Ramos (cell line): Measurements from ENCODE around the gene LIMS1.
"Not testable (repeated sequence)": the region's sequence is repeated elsewhere in the genome, so short reads cannot be mapped to it uniquely, and the experiment has no call there.

Experiments used
- in situ Hi-C: fragments of 300-500 bp; cut with MboI; formaldehyde crosslinking; loops from one replicate; pipeline ENCODE4 v1.14.3; 2022; ENCODE audit warnings: low sequenced_read_pairs; ENCODE audit not compliant: unreplicated experiment

Gene LIMS1

DNA sequence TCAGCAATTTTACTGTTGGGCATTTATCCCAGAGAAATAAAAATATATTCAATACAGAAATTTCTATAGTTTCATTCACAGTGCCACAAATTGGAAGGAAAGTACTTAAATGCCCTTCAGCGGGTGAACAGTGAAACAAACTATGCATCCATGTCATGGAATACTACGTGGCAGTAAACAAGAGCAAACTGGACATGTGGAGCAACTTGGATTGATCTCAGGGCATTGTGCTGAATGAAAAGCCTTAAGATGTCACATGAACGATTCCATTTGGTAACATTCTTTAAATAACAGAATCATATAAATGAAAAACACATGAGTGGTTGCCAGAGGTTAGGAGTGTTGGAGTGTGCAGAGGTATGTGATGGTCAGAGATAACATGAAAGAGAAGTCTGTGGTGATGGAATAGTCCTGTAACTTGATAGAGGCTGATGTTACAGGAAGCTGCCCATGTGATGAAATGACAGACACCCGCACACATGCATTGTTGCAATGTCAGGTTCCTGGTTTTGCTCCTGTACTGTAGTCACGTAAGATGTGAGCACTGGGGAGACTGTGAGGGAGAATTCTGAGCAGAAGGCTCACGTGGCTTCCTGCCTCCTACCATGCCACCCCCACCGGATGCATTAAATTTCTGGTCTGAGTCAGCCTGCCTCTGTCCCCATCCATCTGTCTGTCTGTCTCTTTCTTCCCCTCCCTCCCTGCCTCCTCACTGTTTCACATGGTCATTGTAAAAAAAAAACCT is 118.1 kb downstream of the LIMS1 start:
- in situ Hi-C loops = not testable (repeated sequence)

DNA sequence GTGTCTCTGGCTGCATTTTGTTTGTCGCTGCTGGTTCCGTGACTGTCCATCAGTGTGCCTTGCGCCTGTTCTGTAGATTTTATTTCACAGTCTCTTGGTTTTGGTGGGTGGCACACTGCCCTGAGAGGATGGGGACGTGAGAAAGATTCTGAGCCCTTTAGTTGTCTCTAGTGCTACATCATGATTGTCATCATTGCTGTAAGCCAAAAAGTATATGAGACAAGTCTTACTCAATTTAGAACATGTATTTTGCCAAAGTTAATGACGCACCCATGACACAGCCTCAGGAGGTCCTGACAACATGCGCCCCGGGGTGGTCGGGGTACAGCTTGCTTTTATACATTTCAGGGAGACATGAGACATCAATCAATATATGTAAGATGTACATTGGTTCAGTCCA is 119.2 kb downstream of the LIMS1 start:
- in situ Hi-C loops = not testable (repeated sequence)

DNA sequence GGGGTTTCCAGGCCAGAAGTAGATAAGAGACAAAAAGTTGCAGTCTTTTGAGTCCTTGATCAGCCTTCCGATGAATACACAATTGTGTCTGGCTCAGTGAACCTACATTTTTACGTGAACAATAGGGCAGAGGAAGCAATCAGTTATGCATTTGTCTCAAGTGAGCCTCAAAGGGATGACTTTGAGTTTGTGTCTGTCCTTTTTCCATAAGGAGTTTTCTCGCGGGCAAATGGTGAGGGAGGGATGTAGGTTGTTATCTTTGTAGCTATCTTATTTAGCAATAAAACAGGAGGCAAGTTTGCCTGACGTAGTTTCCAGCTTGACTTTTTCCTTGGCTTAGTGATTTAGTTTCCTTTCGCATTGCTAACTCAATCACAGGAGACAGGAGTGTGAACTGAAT is 119.6 kb downstream of the LIMS1 start:
- in situ Hi-C loops = not testable (repeated sequence)

DNA sequence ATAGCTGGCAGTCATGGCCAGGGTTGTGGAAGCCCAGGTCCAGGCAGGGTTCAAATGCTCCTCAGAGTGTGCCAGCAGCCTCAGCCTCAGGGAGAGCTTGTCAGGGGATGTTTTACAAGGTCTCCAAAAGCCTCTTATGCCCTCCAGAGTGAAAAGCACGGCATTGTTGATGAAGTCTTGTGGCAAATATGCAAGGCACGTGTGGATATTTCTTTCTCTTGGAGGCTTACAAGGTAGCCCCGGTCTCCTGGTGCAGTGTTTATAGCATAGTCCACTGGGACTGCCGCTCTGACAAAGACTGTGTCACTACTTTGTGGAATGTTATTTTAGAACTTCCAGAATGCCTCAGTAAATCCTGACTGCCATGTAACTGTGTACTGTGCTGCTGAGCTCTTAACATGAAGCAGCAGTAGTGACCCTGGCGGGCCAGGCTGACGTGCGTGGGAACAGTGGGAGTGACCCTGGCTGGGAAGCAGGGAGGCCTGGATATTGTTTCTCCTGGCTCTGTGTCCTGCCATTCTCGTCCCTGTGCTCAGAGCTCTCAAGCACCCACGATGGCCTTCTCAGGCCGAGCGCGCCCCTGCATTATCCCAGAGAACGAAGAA is 120.4 kb downstream of the LIMS1 start:
- in situ Hi-C loops = not testable (repeated sequence)

DNA sequence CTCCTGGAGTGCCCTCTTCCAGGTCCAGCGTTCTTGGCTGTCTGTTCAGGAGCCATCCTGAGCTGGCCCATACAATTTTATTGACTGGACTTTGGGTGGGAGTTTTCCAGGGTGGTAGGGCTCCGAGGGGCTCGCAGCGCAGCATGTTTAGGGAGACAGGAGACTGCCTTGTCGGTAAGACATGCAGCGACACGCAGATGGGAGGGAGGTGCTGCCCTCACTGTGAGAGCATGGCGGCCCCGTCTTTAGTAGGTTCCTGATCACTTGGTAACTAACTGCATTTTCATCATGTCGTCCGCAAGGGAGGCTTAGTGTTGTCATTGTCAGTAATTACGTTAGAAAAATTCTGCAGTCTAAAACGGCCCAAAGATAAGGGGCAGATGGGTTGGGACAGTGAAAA is 121.0 kb downstream of the LIMS1 start:
- in situ Hi-C loops = not testable (repeated sequence)

DNA sequence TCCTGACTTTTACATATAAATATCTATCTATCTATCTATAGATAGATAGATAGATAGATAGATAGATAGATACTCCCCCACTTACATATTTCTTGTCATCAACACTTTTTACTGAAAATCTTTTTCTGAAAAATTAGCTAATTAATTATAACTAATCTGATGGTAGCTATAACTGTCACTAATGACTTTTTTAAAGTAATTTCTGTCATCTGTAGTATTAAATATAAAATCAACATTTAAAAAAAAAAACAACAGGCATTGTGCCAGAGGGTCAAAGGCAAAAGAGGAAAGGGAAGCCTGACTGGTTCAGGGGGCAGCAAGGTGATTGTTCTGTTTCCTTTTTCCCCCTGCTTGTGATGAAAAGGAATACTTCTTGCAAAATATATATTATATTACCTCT is 122.0 kb downstream of the LIMS1 start:
- in situ Hi-C loops = not testable (repeated sequence)

DNA sequence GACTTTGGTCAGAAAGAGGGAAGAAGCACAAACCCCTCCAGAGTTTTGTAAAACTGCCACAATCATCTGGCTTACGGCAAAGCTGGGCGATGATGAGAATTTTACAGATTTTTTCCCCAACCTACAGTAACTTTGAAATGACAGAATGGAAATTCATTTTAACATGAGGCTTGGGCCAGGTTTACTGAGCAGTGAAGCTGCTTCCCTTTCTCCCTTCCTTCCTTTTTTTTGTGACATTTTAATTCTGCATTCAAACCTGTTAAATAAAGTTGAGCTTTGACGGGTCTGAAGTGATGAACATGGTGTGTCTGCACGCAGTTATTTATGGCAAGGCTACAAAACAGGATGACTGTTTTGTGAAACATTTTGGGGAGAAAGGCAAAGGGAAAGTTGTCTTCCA is 123.2 kb downstream of the LIMS1 start:
- in situ Hi-C loops = not testable (repeated sequence)

DNA sequence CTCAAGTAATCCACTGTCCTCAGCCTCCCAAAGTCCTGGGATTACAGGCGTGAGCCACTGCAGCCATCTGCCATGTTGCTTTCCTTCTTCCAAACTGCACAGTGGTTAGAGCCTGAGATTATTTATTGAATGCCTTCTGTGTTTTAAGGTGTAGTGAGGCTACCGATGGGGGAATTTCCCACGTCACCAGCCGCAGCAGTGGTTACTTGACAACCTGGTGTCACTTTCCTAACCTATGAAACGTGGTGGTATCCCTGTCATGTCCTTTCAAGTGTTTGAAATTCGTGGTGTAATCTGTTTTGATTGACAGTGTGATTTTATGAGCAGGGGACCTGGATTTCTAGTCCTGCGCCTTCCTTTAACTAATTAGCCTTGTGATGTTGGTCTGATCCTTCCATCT is 124.3 kb downstream of the LIMS1 start:
- in situ Hi-C loops = not testable (repeated sequence)

DNA sequence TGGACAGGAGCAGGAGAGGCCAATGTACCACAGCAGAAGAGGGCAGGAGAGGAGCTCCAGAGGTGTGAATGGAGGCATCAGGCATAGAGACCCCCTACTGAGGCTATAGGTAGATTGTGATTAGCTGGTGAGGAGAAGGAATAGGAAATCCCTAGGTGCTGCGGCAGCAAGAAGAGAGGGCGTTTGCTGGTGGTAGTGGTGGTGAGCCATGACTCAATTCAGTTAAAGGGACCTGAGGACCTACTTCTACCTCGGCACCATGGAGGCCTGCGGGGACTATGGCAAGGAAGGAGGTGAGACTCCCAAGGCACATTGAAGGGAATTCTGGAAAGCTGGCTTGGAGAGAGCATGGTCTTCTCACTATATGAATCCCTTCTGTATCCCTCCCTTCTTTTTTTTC is 127.2 kb downstream of the LIMS1 start:
- in situ Hi-C loops = not testable (repeated sequence)

DNA sequence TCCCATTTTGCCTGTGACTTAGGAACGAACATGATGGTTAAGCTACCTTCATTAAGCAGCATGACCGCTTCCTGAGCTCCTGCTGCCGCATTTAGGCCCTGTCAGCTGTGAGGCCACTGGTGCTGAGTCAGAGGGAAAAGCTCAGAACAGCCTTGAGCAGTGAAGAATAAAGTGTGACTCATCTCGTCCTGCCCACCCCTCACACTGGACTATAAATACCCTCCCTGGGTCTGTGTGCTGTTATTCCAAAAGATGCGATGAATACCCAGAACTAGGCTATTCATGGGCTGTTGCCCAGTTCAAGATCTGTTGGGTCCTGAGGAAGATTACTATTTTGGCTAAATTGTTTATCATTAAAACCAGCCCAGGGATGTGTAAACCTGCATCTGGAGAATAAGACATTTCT is 127.9 kb downstream of the LIMS1 start:
- in situ Hi-C loops = not testable (repeated sequence)

DNA sequence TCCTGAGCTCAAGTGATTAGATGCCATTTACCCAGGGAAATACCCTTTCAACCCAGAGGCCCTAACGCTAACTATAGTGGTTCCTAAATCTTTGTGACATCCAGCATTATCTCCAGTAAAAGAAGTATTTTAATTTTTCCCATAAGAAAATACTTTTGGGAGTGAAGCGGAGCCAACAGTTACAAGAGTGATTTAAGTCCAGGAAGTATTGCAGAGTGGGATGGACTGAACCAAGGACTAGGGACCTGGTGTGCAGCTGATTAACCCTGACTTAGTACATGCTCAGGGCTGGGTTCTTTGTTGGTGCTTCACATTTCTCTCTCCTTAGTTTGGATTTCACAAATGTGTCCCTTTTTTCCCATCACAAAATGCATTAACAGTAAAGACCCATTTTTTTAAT is 129.1 kb downstream of the LIMS1 start:
- in situ Hi-C loops = not testable (repeated sequence)

DNA sequence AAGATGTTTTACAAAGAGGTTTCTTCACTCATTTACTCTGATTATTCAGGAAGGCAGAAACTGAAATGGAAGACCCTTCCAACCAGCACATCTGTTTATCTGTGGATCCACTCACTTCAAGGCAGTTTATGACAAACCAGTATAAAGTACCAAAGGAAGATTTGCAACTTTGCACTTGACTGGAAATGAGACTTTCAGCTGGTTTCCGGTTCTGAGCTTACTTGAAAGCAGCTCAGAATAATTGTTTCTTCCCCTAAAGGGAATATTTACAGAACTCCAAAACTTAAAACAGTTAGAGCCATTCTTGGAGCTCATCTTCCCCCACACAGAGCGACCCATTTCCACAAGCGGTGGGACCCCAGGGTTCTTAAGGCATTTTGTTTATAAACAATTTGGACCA is 129.8 kb downstream of the LIMS1 start:
- in situ Hi-C loops = not testable (repeated sequence)

DNA sequence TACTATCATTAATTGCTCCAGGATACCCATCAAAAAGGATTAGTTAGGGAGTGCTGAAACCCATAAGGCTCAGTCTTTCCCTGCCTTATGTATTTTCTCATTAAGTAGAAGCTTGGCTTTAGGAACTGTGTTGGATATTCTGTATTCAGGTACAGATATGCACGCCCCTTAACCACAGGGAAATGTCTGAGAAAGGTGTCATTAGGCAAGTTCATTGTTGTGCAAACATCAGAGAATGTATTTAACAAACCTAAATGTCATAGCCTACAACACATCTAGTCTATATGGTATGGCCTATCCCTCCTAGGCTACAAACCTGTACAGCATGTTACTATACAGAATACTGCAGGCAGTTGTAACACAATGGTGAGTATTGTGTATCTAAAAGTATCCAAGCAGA is 130.7 kb downstream of the LIMS1 start:
- in situ Hi-C loops = not testable (repeated sequence)

DNA sequence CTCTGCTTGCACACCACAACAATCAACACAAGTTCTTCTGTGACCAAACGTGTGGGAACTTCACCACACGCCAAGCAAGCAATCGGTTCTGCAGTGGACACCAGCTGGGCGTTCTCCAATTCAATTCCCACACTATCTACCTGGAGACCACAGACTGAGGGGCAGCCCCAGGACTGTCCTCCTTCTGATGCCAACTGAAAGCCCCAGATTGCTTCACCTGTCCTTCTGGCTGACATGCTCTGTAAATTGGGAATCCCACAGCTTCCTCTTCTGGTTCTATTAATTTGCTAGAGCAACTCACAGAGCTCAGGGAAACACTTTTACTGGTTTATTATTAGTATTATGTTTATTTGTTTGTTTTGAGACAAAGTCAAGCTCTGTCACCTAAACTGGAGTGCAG is 131.7 kb downstream of the LIMS1 start:
- in situ Hi-C loops = not testable (repeated sequence)

DNA sequence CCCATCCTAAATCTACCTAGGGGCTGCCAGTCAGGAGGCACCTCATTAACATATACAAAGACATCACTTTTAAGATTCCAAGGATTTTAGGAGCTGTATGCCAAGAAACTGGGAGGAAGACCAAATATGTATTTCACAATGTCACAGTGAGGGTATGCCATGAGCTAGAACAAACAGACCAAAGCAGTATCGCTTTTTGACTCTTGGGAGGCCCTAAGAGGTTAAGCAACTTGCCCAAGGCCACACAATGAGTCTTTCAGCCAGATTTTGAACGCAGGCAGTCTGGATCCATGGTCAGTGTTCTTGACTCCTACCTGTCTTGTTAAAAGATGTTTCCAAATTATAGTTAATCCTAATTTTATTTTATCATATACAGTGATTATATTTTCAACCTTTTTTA is 132.9 kb downstream of the LIMS1 start:
- in situ Hi-C loops = not testable (repeated sequence)

DNA sequence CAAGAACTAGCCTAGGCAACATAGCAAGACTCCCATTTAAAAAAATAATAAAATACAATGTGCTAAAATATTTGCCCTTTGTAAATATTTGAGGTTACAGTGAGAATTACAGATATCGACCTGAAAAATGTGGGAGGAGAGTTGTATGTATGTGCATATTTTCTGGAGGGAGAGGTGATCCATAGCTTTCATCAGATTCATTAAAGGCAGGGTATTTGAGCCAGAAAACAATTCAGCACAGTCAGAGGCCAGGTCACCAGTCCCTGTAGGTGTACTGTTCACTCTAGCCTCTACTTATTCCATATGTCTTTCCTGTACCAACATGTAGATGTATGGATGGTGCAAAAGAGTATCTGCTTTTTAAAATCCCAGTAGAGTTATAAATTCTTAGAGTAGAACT is 136.0 kb downstream of the LIMS1 start:
- in situ Hi-C loops = not testable (repeated sequence)

DNA sequence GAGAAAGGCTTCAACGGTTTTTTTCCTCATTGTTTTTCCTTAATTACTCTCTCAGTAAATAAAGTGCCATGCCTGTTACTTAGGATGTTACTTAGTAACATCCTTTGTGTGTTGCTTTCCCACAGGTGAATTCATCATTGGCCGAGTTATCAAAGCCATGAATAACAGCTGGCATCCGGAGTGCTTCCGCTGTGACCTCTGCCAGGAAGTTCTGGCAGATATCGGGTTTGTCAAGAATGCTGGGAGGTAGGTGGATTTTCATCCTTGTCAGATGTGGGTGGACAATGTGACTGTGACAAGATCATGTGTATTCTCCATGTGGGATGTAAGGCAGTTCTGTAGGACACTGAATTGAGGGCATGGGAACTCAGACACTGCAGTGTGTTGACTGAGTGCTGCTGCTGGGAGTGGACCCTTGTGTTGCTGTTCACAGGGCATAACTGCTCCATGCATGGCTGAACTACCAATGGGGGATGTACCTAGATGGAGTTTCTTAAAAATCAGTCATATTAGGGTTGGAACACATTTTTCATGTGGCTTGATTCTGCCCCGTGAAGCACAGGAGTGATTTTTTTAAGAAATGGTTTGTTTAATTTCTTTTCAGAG is 138.0 kb downstream of the LIMS1 start:
- in situ Hi-C loops = not testable (repeated sequence)

DNA sequence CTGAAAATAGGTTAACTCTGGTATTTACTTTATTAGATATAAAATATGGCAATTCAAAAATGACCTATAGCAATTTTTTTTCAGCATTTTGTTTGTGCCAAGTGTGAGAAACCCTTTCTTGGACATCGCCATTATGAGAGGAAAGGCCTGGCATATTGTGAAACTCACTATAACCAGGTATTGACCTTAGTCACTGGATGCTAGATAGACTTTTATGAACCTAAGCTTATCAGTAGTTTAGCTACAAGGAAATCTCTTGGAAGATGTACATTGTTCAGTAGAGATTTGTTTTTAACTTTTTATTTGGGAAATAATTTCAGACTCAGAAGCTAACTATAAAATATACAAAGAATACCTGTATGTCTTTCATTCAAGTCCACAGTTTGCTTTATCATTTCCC is 142.3 kb downstream of the LIMS1 start:
- in situ Hi-C loops = loop anchor here (25.0 kb wide), 1 partner anchor 836 kb away; no protein-coding TSS in a partner anchor

DNA sequence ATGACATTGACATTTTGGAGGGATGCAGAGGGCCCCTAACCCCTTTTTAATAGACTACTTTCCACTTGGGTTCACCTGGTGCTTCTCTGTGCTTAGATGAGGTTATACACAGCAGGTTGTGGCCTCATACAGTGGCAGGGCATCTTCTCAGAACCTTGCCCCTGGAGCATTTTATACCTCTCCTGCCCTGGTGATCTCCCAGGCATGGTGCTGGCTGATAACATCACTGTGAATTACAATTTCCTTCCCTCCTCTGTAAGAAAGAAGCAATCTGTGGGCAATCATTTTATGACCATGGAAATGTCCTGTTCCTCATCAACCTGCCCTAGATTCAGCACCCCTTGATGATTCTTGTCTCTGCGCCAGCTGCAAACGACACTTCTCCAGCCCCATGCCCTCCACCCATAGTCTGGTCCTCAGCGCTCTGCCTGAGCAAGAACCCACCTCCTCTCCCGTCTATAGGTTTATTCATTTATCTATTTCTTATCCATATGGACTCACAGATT is 143.0 kb downstream of the LIMS1 start:
- in situ Hi-C loops = loop anchor here (25.0 kb wide), 1 partner anchor 835 kb away; no protein-coding TSS in a partner anchor

DNA sequence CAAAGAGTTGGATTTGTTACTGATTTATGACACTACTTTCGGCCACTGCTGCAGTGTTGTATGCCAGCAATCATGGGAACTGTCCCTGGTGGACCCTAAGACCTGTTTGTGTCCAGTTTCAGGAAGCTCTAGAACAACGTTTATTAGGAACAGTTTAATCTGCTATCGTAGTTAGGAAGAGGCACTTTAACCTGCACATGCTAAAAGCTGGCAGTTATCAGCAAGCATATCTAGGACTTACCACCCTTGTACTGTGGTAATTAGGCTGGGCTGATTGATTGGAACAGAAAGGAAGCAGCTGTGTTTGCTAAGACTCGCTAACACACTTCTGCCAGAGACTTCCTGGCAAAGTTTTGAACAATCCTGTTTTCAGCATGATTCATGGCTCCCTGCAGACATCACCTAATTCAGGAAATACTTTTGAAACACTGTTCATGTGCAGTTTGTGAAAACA is 144.0 kb downstream of the LIMS1 start:
- in situ Hi-C loops = loop anchor here (25.0 kb wide), 1 partner anchor 834 kb away; no protein-coding TSS in a partner anchor

DNA sequence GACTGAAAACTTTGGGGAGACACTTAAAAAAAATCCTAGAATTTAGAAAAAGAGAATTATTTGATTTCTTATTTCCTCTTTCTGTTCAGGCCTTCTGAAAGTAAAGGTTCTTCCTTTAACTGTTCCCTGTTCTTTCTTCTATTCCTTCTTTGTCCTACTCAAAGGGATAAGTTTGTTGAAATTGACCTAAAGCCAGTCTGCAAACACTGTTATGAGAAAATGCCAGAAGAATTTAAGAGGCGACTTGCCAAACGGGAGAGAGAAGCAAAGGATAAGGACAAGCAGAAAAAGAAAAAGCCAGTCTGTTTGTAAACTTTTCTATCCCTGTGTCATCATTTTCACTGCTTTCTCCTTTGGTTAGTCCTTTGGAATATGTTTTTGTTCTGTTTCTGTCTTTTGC is 146.5 kb downstream of the LIMS1 start:
- in situ Hi-C loops = loop anchor here (25.0 kb wide), 1 partner anchor 831 kb away; no protein-coding TSS in a partner anchor
